Femur (tissue), 1 donor: ENCODE data around the gene ZNF677.
"Not testable (repeated sequence)": the region's sequence is repeated elsewhere in the genome, so short reads cannot be mapped to it uniquely, and the experiment has no call there.

Experiments
- DNase-seq: peaks from one replicate; pipeline ENCODE4 v3.0.0-alpha.2; 2017

Gene ZNF677

GRCh38 chr19:53254411-53255341 is at the start of gene ZNF677:
ZNF677 (minus strand) TSS chr19:53254873; CDS start chr19:53251550, 3,323 bp downstream.
- peak; percentile 95 for DNase-seq

GRCh38 chr19:53301341-53301740 is 46.7 kb upstream of the ZNF677 start:
- DNase-seq: not testable (repeated sequence)

GRCh38 chr19:53294786-53295441 is 40.2 kb upstream of the ZNF677 start:
- DNase-seq: no peak

GRCh38 chr19:53290758-53291549 is 36.3 kb upstream of the ZNF677 start:
- DNase-seq: no peak

- no peak for DNase-seq
These were observed 30.4 kb upstream of the ZNF677 start for GRCh38 chr19:53285087-53285486.

GRCh38 chr19:53281947-53282346 is 27.3 kb upstream of the ZNF677 start:
- DNase-seq: not testable (repeated sequence)

GRCh38 chr19:53275480-53275879 is 20.8 kb upstream of the ZNF677 start:
- DNase-seq: no peak

GRCh38 chr19:53272044-53272443 is 17.4 kb upstream of the ZNF677 start:
- no peak for DNase-seq

GRCh38 chr19:53269861-53270260 is 15.2 kb upstream of the ZNF677 start:
- not testable (repeated sequence) for DNase-seq

- DNase-seq: not testable (repeated sequence)
These were observed 12.9 kb upstream of the ZNF677 start, which contains the start of gene VN1R4 for GRCh38 chr19:53267623-53268022. VN1R4 (minus strand) TSS chr19:53267723; CDS start chr19:53267665, 58 bp downstream.

GRCh38 chr19:53257715-53258342 is 3.2 kb upstream of the ZNF677 start, which contains the start of gene VN1R2:
VN1R2 (plus strand) TSS chr19:53258292; CDS start chr19:53258376, 84 bp downstream.
- DNase-seq: not testable (repeated sequence)

- no peak for DNase-seq
These were observed 8.2 kb downstream of the ZNF677 start for GRCh38 chr19:53246498-53246897.

GRCh38 chr19:53237114-53237777 is 17.4 kb downstream of the ZNF677 start:
- DNase-seq: no peak

- DNase-seq: no peak
These were observed 30.1 kb downstream of the ZNF677 start for GRCh38 chr19:53224606-53225005.

GRCh38 chr19:53222716-53223115 is 32.0 kb downstream of the ZNF677 start:
- DNase-seq: not testable (repeated sequence)

GRCh38 chr19:53212703-53213320 is 41.9 kb downstream of the ZNF677 start:
- DNase-seq: no peak

GRCh38 chr19:53211554-53211953 is 43.1 kb downstream of the ZNF677 start:
- DNase-seq: not testable (repeated sequence)

- peak; percentile 98 for DNase-seq
These were observed 57.8 kb downstream of the ZNF677 start for GRCh38 chr19:53196777-53197396.

GRCh38 chr19:53195265-53195903 is 59.3 kb downstream of the ZNF677 start:
- peak; percentile 87 for DNase-seq

- DNase-seq: no peak
These were observed 61.0 kb downstream of the ZNF677 start for GRCh38 chr19:53193535-53194222.
